HepG2 (cell line): ENCODE data around the gene BTF3L4. TPM values are rescaled to one million over a fixed set of nuclear protein-coding genes. Genes with fewer than 3 reads are reported as not detected.

Experiments used
- FOXK1 ChIP-seq: sonication (generic); formaldehyde crosslinking; IDR thresholded peaks from 2 replicates; pipeline ENCODE4 v1.4.0; 2020; ENCODE audit warnings: low read depth, missing genetic modification reagents, borderline replicate concordance
- JUND ChIP-seq: sonication (generic); formaldehyde crosslinking; IDR thresholded peaks from 2 replicates; pipeline ENCODE4 v1.8.0; 2022; ENCODE audit warnings: mild to moderate bottlenecking, missing genetic modification reagents
- KLF16 ChIP-seq, 2 experiments: sonication (generic) in 1 of 2; formaldehyde crosslinking in 1 of 2; IDR thresholded peaks; 2 replicates each; pipeline versions ENCODE4 v1.6.1 to v1.8.0; 2016 to 2023; ENCODE audit warnings: missing genetic modification reagents in 2 of 2, missing compliant biosample characterization in 1 of 2
- LRRFIP1 ChIP-seq: sonication (generic); formaldehyde crosslinking; conservative IDR thresholded peaks from 2 replicates; pipeline ENCODE4 v1.4.0; 2020; ENCODE audit warnings: missing genetic modification reagents
- PBX2 ChIP-seq: IDR thresholded peaks from 2 replicates; pipeline ENCODE4 v1.6.1; 2016; ENCODE audit warnings: control low read depth
- SNAPC2 ChIP-seq: sonication (generic); formaldehyde crosslinking; IDR thresholded peaks from 2 replicates; pipeline ENCODE4 v1.8.1; 2022; ENCODE audit warnings: mild to moderate bottlenecking, missing genetic modification reagents
- TEAD2 ChIP-seq: sonication (generic); formaldehyde crosslinking; IDR thresholded peaks from 2 replicates; pipeline ENCODE4 v1.9.0; 2021; ENCODE audit warnings: missing genetic modification reagents
- ZNF407 ChIP-seq: sonication (generic); formaldehyde crosslinking; IDR thresholded peaks from one replicate; pipeline ENCODE4 v1.5.1; 2020; ENCODE audit warnings: mild to moderate bottlenecking, missing genetic modification reagents; ENCODE audit errors: not compliant biosample characterization
- polyA plus RNA-seq, 8 experiments: library from polyadenylated mRNA; depleted of rRNA in 3 of 8; stranded (reverse) in 7 of 8; unstranded in 1 of 8; fragments of >200 nt; fragmentation: Illumina TruSeq in 4 of 8; extraction: Trizol in 4 of 8; gene quantifications; 2 replicates each; pipeline versions ENCODE4 v1.2.1 to v1.2.3, GENCODE V29; 2011 to 2016; ENCODE audit warnings: low read depth in 4 of 8, missing spikeins in 1 of 8, mixed read lengths in 1 of 8; ENCODE audit not compliant: insufficient read depth in 1 of 8
- total RNA-seq, 5 experiments: library from RNA; depleted of rRNA; stranded (reverse); fragments of >200 nt; fragmentation: Illumina TruSeq; extraction: Trizol; gene quantifications; 2 replicates each; pipeline ENCODE4 v1.2.3, GENCODE V29; 2016; ENCODE audit warnings: low read depth in 1 of 5
- TF ChIP-seq, protein P1 (sequence below): sonication (generic); formaldehyde crosslinking; IDR thresholded peaks from 2 replicates; pipeline ENCODE4 v1.4.0; 2020; ENCODE audit warnings: mild to moderate bottlenecking, missing genetic modification reagents
- TF ChIP-seq, protein P2 (sequence below): sonication (generic); formaldehyde crosslinking; conservative IDR thresholded peaks from 2 replicates; pipeline ENCODE4 v1.8.0; 2022; ENCODE audit warnings: mild to moderate bottlenecking, moderate library complexity, missing genetic modification reagents

The BTF3L4 gene
- total and polyA plus RNA-seq, 2 of the 13 experiments (the other 11 are each of a cell fraction or from before 2014, with no cell fraction given) = 59.0 to 74.3 TPM

GRCh38 chr1:52033190-52034049 is 22.7 kb upstream of the BTF3L4 start, which contains the start of gene KTI12 (continued):
- TF ChIP-seq ZNF407 (CRISPR knock-in tag) (peak; percentile 40), LRRFIP1 (CRISPR knock-in tag) (no peak), JUND (no peak), FOXK1 (peak; percentile 79; the same call in 1 of the 2 replicates), PBX2 (CRISPR knock-in tag) (no peak), KLF16 (CRISPR knock-in tag; IDR thresholded peaks at IDR 0.05) (peak; percentile 14 to 69; a peak in 1 of 4 replicates), TEAD2 (CRISPR knock-in tag) (no peak), SNAPC2 (0 out of 2 replicates have a peak, but pooled peaks have one; percentile 43)
- TF ChIP-seq, protein P1, sequence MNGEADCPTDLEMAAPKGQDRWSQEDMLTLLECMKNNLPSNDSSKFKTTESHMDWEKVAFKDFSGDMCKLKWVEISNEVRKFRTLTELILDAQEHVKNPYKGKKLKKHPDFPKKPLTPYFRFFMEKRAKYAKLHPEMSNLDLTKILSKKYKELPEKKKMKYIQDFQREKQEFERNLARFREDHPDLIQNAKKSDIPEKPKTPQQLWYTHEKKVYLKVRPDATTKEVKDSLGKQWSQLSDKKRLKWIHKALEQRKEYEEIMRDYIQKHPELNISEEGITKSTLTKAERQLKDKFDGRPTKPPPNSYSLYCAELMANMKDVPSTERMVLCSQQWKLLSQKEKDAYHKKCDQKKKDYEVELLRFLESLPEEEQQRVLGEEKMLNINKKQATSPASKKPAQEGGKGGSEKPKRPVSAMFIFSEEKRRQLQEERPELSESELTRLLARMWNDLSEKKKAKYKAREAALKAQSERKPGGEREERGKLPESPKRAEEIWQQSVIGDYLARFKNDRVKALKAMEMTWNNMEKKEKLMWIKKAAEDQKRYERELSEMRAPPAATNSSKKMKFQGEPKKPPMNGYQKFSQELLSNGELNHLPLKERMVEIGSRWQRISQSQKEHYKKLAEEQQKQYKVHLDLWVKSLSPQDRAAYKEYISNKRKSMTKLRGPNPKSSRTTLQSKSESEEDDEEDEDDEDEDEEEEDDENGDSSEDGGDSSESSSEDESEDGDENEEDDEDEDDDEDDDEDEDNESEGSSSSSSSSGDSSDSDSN (CRISPR knock-in tag) = peak; percentile 92
- TF ChIP-seq, protein P2, sequence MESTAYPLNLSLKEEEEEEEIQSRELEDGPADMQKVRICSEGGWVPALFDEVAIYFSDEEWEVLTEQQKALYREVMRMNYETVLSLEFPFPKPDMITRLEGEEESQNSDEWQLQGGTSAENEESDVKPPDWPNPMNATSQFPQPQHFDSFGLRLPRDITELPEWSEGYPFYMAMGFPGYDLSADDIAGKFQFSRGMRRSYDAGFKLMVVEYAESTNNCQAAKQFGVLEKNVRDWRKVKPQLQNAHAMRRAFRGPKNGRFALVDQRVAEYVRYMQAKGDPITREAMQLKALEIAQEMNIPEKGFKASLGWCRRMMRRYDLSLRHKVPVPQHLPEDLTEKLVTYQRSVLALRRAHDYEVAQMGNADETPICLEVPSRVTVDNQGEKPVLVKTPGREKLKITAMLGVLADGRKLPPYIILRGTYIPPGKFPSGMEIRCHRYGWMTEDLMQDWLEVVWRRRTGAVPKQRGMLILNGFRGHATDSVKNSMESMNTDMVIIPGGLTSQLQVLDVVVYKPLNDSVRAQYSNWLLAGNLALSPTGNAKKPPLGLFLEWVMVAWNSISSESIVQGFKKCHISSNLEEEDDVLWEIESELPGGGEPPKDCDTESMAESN (CRISPR knock-in tag) = peak; percentile 72
